ENCODE results near the gene DIABLO.
"Not testable (repeated sequence)": the region's sequence is repeated elsewhere in the genome, so short reads cannot be mapped to it uniquely, and the experiment has no call there.

Gene DIABLO

DNA sequence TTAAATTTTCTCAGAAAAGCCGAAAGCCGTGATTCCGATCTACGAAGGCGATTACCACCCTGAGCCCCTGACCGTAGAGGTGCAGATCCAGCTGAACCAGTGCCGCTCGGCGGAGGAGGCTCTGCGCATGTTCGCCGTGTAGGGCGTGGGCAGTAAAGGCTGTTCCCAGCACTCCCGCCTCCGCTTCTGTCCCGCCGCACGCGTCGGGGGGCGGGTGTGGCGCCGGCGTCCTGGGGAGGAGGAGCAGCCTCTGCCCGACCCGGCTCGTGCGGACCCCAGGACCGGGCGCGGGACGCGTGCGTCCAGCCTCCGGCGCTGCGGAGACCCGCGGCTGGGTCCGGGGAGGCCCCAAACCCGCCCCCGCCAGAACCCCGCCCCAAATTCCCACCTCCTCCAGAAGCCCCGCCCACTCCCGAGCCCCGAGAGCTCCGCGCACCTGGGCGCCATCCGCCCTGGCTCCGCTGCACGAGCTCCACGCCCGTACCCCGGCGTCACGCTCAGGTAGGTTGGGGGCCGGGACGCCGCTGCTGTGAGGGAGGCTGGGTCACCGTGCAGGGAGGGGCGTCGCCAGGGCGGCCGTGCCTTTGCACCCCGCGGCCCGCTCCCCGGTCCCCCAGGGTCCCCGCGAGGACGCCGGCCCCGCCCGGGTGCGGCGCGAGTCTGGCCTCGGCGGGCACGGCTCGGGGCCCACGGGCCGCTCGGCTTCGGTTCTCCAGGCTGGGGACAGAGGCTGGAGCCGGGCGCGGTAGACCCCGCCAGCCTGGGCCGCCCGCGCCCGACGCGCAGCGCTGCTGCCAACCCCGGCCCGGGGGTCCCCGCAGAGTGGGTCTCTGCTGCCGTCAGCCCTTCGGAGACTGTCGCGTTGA, 22.3 kb downstream of the DIABLO start, which contains the start of gene B3GNT4:
B3GNT4 (plus strand) TSS at position 409 of the 866 bp plus-strand sequence. CDS start 910 bp downstream, outside the sequence.
- TF ChIP-seq, protein P1, sequence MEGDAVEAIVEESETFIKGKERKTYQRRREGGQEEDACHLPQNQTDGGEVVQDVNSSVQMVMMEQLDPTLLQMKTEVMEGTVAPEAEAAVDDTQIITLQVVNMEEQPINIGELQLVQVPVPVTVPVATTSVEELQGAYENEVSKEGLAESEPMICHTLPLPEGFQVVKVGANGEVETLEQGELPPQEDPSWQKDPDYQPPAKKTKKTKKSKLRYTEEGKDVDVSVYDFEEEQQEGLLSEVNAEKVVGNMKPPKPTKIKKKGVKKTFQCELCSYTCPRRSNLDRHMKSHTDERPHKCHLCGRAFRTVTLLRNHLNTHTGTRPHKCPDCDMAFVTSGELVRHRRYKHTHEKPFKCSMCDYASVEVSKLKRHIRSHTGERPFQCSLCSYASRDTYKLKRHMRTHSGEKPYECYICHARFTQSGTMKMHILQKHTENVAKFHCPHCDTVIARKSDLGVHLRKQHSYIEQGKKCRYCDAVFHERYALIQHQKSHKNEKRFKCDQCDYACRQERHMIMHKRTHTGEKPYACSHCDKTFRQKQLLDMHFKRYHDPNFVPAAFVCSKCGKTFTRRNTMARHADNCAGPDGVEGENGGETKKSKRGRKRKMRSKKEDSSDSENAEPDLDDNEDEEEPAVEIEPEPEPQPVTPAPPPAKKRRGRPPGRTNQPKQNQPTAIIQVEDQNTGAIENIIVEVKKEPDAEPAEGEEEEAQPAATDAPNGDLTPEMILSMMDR (IDR thresholded peaks at IDR 0.05; ENCODE audit: insufficient read depth, low read depth, low read length, missing control alignments) = no peak
- H3K4me3 ChIP-seq (ENCODE audit: low read depth, low read length) = peak within 1 kb of the TSS; percentile 55
- no peak for DNase-seq (ENCODE audit: low read depth)

DNA sequence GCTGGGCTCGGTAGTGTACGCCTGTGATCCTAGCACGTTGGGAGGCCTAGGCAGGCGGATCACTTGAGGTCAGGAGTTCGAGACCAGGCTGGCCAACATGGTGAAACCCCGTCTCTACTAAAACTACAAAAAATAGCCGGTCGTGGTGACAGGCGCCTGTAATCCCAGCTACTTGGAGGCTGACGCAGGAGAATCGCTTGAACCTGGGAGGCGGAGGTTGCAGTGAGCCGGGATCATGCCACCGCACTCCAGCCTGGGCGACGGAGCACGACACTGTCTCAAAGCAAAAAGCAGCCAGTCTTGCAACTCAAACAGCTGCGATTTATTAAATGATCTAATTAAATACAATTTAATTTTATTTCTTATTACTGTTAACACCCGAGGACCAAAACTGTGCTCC, 23.0 kb downstream of the DIABLO start:
- not testable (repeated sequence) for DNase-seq (ENCODE audit: low read depth)
- peak overlapping the region; percentile 55 for H3K4me3 ChIP-seq (ENCODE audit: low read depth, low read length)

DNA sequence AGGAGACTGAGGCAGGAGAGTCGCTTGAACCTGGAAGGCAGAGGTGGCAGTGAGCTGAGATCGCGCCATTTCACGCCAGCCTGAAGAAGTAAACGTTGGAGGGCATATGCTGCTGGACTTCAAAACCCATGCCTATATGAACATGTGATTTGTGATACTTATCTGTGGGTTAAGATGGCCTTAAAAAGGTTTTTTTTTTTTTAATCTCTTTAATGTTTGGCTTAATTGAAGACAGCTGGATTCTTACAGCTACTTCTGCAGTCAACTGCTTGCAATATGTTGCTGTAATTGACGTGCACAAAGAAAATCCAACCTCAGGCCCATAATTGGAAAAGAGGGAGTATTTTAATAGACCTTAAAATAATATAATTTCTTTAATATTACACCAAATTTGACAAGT, 23.8 kb downstream of the DIABLO start:
- no peak for DNase-seq (ENCODE audit: low read depth)
- TF ChIP-seq, protein P1 (IDR thresholded peaks at IDR 0.05; ENCODE audit: insufficient read depth, low read depth, low read length, missing control alignments) = no peak
- H3K4me3 ChIP-seq (ENCODE audit: low read depth, low read length) = no peak overlapping the region

DNA sequence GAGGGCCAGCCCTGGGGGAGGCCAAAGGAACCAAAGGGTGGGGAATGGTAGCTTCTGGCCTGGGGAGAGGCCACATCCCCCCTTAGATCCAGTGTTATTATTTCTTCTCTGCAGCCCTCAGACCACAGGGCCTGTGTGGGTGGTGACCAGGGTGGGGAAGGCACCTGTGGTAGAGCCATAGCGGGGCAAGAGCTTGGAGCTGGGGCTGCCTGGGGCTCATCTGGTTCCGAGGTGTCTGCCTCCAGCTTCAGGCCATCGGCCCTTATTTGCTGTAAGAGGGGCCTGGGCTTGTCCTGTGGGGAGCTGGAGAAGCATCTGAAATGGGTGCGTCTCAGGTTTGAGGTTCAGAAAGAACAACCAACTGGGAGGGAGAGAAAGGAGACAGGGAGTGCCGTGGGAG, 24.5 kb downstream of the DIABLO start:
- TF ChIP-seq, protein P1 (IDR thresholded peaks at IDR 0.05; ENCODE audit: insufficient read depth, low read depth, low read length, missing control alignments) = no peak
- H3K4me3 ChIP-seq (ENCODE audit: low read depth, low read length) = no peak overlapping the region
- no peak for DNase-seq (ENCODE audit: low read depth)

DNA sequence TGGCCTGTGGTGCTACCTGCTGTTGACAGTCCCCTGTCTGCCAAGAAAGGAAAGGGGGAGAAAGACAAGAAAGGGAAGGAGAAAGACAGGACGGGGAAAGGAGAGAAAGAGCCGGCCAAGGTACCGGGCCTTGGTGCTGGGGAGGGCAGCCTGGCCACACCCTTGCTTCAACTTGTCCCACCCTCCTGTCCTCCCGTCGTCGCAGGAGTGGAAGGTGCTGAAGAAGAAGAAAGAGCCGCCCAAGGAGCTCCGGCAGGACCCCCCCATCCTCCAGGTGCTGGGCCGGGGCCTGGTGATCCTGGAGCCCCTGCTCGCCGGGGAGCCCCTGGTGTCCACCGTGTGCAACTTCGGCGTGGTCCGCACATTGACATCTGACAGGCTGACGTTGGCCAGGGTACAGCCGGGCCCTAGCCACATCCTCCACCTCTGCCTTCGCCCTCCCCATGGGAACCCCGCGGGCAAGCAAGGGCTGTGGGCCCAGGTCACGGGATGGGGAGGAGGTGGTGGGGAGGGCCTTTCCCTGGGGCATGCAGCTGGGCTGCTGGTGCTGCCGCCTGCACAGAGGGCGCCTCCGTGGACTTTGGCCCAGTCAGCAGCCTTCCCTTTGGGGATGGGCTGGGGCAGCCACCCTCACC, 25.2 kb downstream of the DIABLO start:
- no peak overlapping the region for H3K4me3 ChIP-seq (ENCODE audit: low read depth, low read length)
- TF ChIP-seq, protein P1 (IDR thresholded peaks at IDR 0.05; ENCODE audit: insufficient read depth, low read depth, low read length, missing control alignments) = no peak
- no peak for DNase-seq (ENCODE audit: low read depth)

DNA sequence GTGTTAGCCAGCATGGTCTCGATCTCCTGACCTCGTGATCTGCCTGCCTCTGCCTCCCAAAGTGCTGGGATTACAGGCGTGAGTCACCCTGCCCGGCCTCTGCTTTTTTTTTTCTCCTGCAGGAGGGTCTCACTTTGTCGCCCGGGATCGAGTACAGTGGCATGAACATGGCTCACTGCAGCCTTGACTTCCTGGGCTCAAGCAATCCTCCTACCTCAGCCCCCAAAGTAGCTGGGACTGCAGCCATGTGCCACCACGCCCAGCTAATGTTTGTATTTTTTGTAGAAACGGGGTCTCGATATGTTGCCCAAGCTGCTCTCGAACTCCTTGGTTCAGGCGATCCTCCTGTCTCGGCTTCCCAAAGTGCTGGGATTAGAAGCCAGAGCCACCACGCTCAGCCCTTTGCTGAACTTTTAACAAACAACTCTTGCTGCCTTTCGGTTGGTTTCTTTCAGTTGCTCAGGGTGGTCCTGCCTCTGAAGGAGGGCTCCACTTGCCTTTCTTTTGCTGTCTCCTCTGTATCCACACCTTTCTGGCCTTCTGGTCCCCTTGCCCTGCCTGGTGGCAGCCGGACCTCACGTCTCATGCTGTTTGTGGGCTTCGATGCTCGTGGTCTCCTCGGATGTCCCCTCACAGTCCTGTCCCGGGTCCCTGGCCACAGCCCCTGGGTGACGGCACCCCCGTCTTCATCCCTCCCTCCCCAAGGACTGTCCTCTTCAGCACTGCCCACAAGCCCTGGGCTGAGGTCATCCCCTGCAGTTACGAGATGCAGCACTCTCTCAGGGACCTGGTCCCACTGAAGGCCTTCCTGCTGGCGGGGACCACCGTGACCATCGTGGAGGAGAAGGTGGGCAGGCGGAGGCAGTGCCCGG, 26.1 kb downstream of the DIABLO start:
- TF ChIP-seq, protein P1 (IDR thresholded peaks at IDR 0.05; ENCODE audit: insufficient read depth, low read depth, low read length, missing control alignments) = no peak
- DNase-seq (ENCODE audit: low read depth) = no peak

DNA sequence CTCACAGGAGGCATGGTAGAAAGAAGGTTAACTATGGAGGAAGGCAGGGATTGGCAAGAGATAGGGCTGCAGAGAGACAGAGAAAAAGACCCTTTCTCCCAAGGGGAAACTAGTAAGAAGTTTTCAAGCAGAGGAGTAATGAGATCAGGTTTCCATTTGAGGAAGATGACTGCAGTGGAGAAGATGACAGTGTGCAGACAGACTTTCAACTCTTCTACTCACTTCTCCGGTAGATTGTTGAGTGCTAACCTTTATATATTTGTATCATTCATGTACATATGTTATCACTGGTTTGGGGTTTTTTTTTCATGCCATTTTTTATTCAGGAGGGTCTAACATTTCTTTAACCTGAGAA, 28.3 kb downstream of the DIABLO start:
- H3K4me3 ChIP-seq (ENCODE audit: low read depth, low read length) = peak overlapping the region; percentile 29
- TF ChIP-seq, protein P1 (IDR thresholded peaks at IDR 0.05; ENCODE audit: insufficient read depth, low read depth, low read length, missing control alignments) = no peak
- DNase-seq (ENCODE audit: low read depth) = no peak

More for the DNA sequence above, 26.1 kb downstream of the DIABLO start:
- no peak overlapping the region for H3K4me3 ChIP-seq (ENCODE audit: low read depth, low read length)

All from GM12865 (cell line).